GM12801 (cell line): ENCODE data around the gene DMTF1.

ENCODE experiments used
- CTCF ChIP-seq: IDR thresholded peaks from one replicate; pipeline ENCODE4 v1.5.1; 2011; ENCODE audit warnings: control low read depth; ENCODE audit not compliant: insufficient read length; ENCODE audit errors: extremely low read depth

Gene DMTF1

GRCh38 chr7:87113077-87113476 lies 39.2 kb upstream of the DMTF1 start:
- no peak for TF ChIP-seq CTCF

DNA sequence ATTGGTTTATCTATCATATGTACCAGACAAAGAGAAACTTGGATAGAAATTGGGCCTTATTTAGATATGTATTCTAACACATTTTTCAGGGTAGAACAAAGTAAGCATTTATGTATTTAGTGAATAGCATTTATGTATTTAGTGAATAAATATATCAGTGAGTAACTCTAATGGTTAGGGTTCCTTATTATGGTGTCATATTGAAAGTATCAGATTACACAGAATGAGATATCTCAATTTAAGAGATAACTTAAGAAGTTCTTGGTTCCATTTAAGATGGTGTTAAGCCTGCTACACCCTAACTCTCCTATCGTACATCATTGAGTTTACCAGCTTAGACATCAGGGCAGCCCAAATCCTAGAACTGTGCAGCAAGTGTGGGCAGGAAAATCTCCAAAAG lies 35.9 kb upstream of the DMTF1 start:
- TF ChIP-seq CTCF = no peak

GRCh38 chr7:87119581-87119980 lies 32.7 kb upstream of the DMTF1 start:
- no peak for TF ChIP-seq CTCF

DNA sequence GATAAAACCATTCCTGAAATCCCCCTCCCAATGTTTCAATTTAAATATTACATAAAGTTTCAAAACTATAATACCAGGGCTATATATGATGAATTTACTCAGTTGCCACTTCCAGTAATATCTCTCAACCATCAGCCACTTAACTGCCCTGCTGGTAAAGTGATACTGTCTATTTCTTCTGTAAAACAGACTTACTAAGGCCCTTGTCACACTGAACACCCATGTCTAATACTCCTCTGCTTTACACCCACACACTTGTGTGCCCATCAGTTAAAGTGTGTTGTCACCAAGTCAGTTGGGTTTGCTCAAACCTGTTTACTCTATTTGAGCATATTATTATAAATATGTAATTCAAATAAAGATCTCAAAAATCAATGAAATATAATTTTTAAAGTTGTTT lies 29.1 kb upstream of the DMTF1 start:
- no peak for TF ChIP-seq CTCF

GRCh38 chr7:87127019-87127418 lies 25.2 kb upstream of the DMTF1 start:
- TF ChIP-seq CTCF = no peak

DNA sequence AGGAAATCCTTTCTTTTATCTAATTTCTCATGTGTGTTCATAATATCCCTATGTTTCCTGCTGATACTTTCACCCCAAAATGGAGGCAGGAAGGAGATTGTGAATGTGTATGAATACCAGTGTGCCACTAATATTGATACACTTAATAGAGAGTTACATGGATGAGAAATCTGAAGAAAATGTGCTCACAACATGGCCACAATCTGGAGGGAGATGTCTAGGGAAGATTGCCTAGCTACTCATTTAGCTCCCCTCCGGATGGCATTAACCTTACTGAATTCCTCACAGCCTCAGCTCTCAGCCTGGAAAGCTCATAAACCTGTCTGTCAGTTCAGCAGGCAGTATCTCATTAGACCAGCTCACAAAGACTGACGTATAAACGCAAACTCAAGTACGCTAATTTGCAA lies 23.4 kb upstream of the DMTF1 start:
- no peak for TF ChIP-seq CTCF

- TF ChIP-seq CTCF = no peak
Measured at GRCh38 chr7:87129332-87129731, 22.9 kb upstream of the DMTF1 start.

DNA sequence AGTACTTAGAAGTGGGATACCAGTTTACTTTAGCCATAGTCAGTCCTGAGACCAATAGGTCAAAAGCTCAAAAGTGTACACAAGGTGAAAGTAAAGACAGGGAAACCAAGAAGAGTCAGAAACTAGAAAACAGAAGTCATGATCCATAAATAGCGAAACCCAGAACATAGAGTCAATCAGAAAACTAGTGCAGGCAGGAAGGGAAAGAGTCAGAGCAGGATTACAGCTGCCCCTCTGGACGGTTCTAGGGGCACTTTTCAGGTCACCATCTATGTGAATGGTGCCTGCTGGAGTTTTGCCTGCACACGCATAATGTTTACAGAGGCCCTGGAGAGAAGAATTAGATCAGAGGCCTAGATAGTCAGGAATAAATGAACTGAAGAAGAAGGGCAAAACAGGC lies 22.4 kb upstream of the DMTF1 start:
- no peak for TF ChIP-seq CTCF
